ENCODE results near the gene SLC43A1. TPM values are rescaled to one million over a fixed set of nuclear protein-coding genes. Genes with fewer than 3 reads are reported as not detected.

The SLC43A1 gene
- total RNA-seq, 1 experiment from 2014 or later = 27.1 TPM

GRCh38 chr11:57493507-57494503 is 21.7 kb downstream of the SLC43A1 start (continued):
- TF ChIP-seq HMGXB4 (CRISPR knock-in tag; IDR thresholded peaks at IDR 0.05) (peak; percentile 55; the same call in 1 of the 2 replicates), ESRRA (CRISPR knock-in tag; IDR thresholded peaks at IDR 0.05; ENCODE audit: borderline replicate concordance) (no peak), IRF2 (CRISPR knock-in tag; IDR thresholded peaks at IDR 0.05; ENCODE audit: borderline replicate concordance, low read depth) (no peak), NR3C1 (CRISPR knock-in tag; conservative IDR thresholded peaks at IDR 0.05; ENCODE audit: low read depth) (no peak), ZNF423 (CRISPR knock-in tag; IDR thresholded peaks at IDR 0.05) (peak; percentile 77), ZNF396 (CRISPR knock-in tag; IDR thresholded peaks at IDR 0.05; ENCODE audit: borderline replicate concordance) (no peak), ZNF671 (CRISPR knock-in tag; IDR thresholded peaks at IDR 0.05) (0 out of 2 replicates have a peak, but pooled peaks have one; percentile 18)

GRCh38 chr11:57491371-57492061 is 24.0 kb downstream of the SLC43A1 start:
- peaks cover 12% of the 10 kb centered on the region for H3K4me1 Mint-ChIP-seq
- CTCF ChIA-PET = interaction anchor here (0.5 to 8.5 kb wide), 34 partner anchors 9 to 288 kb away, joined by 3 to 260 read pairs (median 6); partner anchors contain the start of genes MED19, SLC43A1 and TIMM10
- no peak overlapping the region for H3K4me3 Mint-ChIP-seq
- H3K9me3 Mint-ChIP-seq = no peaks in the 10 kb centered on the region
- peak overlapping the region; percentile 53; the same call in 1 of the 2 replicates for H3K27ac Mint-ChIP-seq
- TF ChIP-seq MYBL2 (CRISPR knock-in tag; IDR thresholded peaks at IDR 0.05) (no peak), SMAD4 (CRISPR knock-in tag; IDR thresholded peaks at IDR 0.05) (no peak), GABPB1 (CRISPR knock-in tag; IDR thresholded peaks at IDR 0.05) (0 out of 2 replicates have a peak, but pooled peaks have one; percentile 24), CTCF (IDR thresholded peaks at IDR 0.05) (peak; percentile 89)
- peaks cover 29% of the 10 kb centered on the region for H3K36me3 Mint-ChIP-seq
- H3K27me3 Mint-ChIP-seq (ENCODE audit: low read depth) = no peaks in the 10 kb centered on the region
- DNase-seq (ENCODE audit: low spot score) = peak; percentile 78
- peak; percentile 72 for ATAC-seq
- POLR2A ChIA-PET = interaction anchor here (1.0 to 1.4 kb wide), 4 partner anchors 9 to 153 kb away, joined by 3 to 8 read pairs (median 4); no protein-coding TSS in a partner anchor

- H3K36me3 Mint-ChIP-seq = peaks cover 27% of the 10 kb centered on the region
- POLR2A ChIA-PET = interaction anchor here (1.3 kb wide), 1 partner anchor 149 kb away, joined by 8 read pairs; no protein-coding TSS in a partner anchor
- H3K27ac Mint-ChIP-seq = no peak overlapping the region
- TF ChIP-seq CREB1 (CRISPR knock-in tag; IDR thresholded peaks at IDR 0.05) (no peak), NFE2L1 (CRISPR knock-in tag; IDR thresholded peaks at IDR 0.05) (no peak), NR2C2 (CRISPR knock-in tag; IDR thresholded peaks at IDR 0.05) (no peak), ZBTB43 (CRISPR knock-in tag; IDR thresholded peaks at IDR 0.05) (no peak), TEAD1 (CRISPR knock-in tag; IDR thresholded peaks at IDR 0.05) (no peak), AFF4 (CRISPR knock-in tag; IDR thresholded peaks at IDR 0.05; ENCODE audit: borderline replicate concordance) (no peak), CTCF (IDR thresholded peaks at IDR 0.05) (no peak), OVOL2 (CRISPR knock-in tag; IDR thresholded peaks at IDR 0.05; ENCODE audit: borderline replicate concordance) (no peak)
These were observed 24.9 kb downstream of the SLC43A1 start for GRCh38 chr11:57490456-57491248.

More at GRCh38 chr11:57490456-57491248, 24.9 kb downstream of the SLC43A1 start:
- no peak overlapping the region for H3K4me3 Mint-ChIP-seq
- CTCF ChIA-PET = interaction anchor here (0.7 to 8.5 kb wide), 19 partner anchors 8 to 154 kb away, joined by 3 to 260 read pairs (median 11); partner anchors contain the start of genes SLC43A1 and TIMM10
- peaks cover 12% of the 10 kb centered on the region for H3K4me1 Mint-ChIP-seq
- DNase-seq (ENCODE audit: low spot score) = no peak
- no peak for ATAC-seq
- H3K27me3 Mint-ChIP-seq (ENCODE audit: low read depth) = no peaks in the 10 kb centered on the region
- no peaks in the 10 kb centered on the region for H3K9me3 Mint-ChIP-seq
